SKM-1 treated with dmso at 0.1 percent for 144 hours (cell line): Measurements from ENCODE around the gene MRPS15.

Experiments
- DNase-seq: peaks from one replicate; lab custom pipeline; 2025; ENCODE audit not compliant: unreplicated experiment; lab: John Stamatoyannopoulos, UW

The MRPS15 gene

GRCh38 chr1:36421649-36422048 lies 42.5 kb downstream of the MRPS15 start:
- DNase-seq: no peak

GRCh38 chr1:36420836-36421317 lies 43.3 kb downstream of the MRPS15 start:
- DNase-seq: peak; percentile 88

GRCh38 chr1:36420409-36420808 lies 43.8 kb downstream of the MRPS15 start:
- DNase-seq: no peak

GRCh38 chr1:36419569-36419968 lies 44.6 kb downstream of the MRPS15 start:
- no peak for DNase-seq

GRCh38 chr1:36419140-36419539 lies 45.0 kb downstream of the MRPS15 start:
- no peak for DNase-seq

GRCh38 chr1:36417931-36418330 lies 46.3 kb downstream of the MRPS15 start:
- DNase-seq: no peak

GRCh38 chr1:36415661-36416326 lies 48.4 kb downstream of the MRPS15 start:
- DNase-seq: no peak

- no peak for DNase-seq
Measured at GRCh38 chr1:36414384-36414783, 49.8 kb downstream of the MRPS15 start.

GRCh38 chr1:36411674-36412648 lies 52.2 kb downstream of the MRPS15 start:
- DNase-seq: no peak

GRCh38 chr1:36408479-36408878 lies 55.7 kb downstream of the MRPS15 start:
- no peak for DNase-seq

- DNase-seq: no peak
Measured at GRCh38 chr1:36406440-36406839, 57.7 kb downstream of the MRPS15 start.
